ENCODE data around the gene NUP98.

Gene NUP98

GRCh38 chr11:3737386-3737933, 59.9 kb downstream of the NUP98 start:
- TF ChIP-seq, protein P1, sequence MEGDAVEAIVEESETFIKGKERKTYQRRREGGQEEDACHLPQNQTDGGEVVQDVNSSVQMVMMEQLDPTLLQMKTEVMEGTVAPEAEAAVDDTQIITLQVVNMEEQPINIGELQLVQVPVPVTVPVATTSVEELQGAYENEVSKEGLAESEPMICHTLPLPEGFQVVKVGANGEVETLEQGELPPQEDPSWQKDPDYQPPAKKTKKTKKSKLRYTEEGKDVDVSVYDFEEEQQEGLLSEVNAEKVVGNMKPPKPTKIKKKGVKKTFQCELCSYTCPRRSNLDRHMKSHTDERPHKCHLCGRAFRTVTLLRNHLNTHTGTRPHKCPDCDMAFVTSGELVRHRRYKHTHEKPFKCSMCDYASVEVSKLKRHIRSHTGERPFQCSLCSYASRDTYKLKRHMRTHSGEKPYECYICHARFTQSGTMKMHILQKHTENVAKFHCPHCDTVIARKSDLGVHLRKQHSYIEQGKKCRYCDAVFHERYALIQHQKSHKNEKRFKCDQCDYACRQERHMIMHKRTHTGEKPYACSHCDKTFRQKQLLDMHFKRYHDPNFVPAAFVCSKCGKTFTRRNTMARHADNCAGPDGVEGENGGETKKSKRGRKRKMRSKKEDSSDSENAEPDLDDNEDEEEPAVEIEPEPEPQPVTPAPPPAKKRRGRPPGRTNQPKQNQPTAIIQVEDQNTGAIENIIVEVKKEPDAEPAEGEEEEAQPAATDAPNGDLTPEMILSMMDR (IDR thresholded peaks at IDR 0.05): no peak

DNA sequence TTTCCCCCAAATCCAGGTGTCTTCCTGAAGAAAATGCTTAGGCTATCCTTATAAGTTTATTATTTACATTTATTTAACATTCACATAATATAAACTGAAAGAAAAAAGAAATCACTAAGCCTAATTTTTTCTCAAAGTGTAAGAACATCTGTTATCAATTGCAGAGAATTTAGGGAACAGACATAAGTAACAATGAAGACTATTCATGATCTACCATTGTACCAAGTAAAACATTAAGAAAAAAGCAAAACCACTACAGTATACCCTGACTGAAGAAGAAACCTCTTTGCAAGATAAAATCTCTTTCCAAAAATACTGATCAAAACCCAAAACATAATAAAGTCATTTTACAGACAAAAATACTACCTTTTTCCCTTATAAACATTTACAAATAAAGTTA, 60.5 kb downstream of the NUP98 start:
- TF ChIP-seq, protein P1 (IDR thresholded peaks at IDR 0.05): no peak

DNA sequence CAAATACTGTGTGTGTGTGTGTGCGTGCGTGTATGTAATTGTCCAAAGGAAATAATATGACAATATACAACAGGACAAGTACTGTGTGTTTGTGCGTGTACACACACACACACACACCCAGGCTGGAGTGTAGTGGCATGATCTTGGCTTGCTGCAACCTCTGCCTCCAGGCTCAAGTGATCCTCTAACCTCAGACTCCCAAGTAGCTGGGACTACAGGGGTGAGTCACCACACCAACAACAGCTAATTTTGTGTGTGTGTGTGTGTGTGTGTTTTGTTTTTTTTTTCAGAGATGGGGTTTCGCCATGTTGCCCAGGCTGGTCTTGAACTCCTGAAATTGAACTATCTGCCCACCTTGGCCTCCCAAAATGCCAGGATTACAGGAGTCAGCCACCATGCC, 61.5 kb downstream of the NUP98 start:
- TF ChIP-seq, protein P1 (IDR thresholded peaks at IDR 0.05): no peak

- TF ChIP-seq, protein P1 (IDR thresholded peaks at IDR 0.05): no peak
Measured at GRCh38 chr11:3732671-3733436, 64.5 kb downstream of the NUP98 start.

GRCh38 chr11:3723014-3723708, 74.2 kb downstream of the NUP98 start:
- TF ChIP-seq, protein P1 (IDR thresholded peaks at IDR 0.05): no peak

DNA sequence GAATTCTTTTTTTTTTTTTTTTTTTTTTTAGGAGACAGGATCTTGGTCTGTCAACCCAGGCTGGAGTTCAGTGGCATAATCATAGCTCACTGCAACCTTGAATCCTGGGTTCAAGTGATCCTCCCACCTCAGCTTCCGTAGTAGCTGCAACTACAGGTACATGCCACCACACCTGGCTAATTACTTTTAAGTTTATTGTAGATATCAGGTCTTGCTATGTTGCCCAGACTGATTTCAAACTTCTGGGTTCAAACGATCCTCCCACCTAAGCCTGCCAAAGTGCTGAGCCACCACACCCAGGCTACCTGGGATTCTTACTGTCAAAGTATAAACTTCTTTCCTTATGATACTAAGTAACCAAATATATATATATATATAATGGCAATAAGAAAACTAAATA, 75.3 kb downstream of the NUP98 start:
- TF ChIP-seq, protein P1 (IDR thresholded peaks at IDR 0.05): no peak

DNA sequence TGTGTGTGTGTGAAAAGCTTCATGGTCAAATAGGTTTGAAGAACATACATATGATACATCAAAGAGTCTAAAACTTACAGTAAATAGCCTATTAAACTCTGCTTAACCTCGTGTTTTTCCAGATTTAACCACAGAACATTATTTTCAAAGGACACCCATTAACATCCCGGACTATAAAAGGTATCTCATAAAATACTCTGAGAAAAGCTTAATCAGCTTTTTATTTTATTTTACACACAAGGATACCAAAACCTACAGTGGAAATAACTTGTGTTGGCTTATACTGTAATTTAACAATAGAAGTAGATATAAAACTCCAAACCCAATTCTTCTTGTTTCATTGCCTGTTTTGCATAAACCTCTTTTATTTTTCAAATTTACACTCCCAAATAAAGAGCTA, 76.4 kb downstream of the NUP98 start:
- TF ChIP-seq, protein P1 (IDR thresholded peaks at IDR 0.05): no peak
